Glutamatergic neuron (in vitro differentiated cells): ENCODE data around the gene CLCNKA. TPM values are rescaled to one million over a fixed set of nuclear protein-coding genes. Genes with fewer than 3 reads are reported as not detected.
A peak's percentile ranks its signal among the peaks of the same experiment; 100 is the strongest.
"Not testable (repeated sequence)": the region's sequence is repeated elsewhere in the genome, so short reads cannot be mapped to it uniquely, and the experiment has no call there.

Source experiments
- DNase-seq: peaks from one replicate; pipeline ENCODE4 v3.0.0; 2022
- H3K27ac Mint-ChIP-seq: one replicate; pipeline ENCODE4 v1.8.0; 2020; ENCODE audit warnings: mild to moderate bottlenecking, mixed read lengths, inconsistent platforms; ENCODE audit not compliant: unreplicated experiment
- H3K27me3 Mint-ChIP-seq: one replicate; pipeline ENCODE4 v1.8.0; 2020; ENCODE audit warnings: mild to moderate bottlenecking, moderate library complexity, mixed read lengths, inconsistent platforms; ENCODE audit not compliant: unreplicated experiment
- H3K36me3 Mint-ChIP-seq: one replicate; pipeline ENCODE4 v1.8.0; 2020; ENCODE audit warnings: mild to moderate bottlenecking, mixed read lengths, inconsistent platforms; ENCODE audit not compliant: unreplicated experiment
- H3K4me1 Mint-ChIP-seq: one replicate; pipeline ENCODE4 v1.8.0; 2020; ENCODE audit warnings: mild to moderate bottlenecking, low read depth, mixed read lengths, inconsistent platforms; ENCODE audit not compliant: unreplicated experiment
- H3K4me3 Mint-ChIP-seq: one replicate; pipeline ENCODE4 v1.8.0; 2020; ENCODE audit warnings: mild to moderate bottlenecking, mixed read lengths, inconsistent platforms; ENCODE audit not compliant: unreplicated experiment
- H3K9me3 Mint-ChIP-seq: one replicate; pipeline ENCODE4 v1.8.0; 2020; ENCODE audit warnings: mild to moderate bottlenecking, moderate library complexity, mixed read lengths, inconsistent platforms; ENCODE audit not compliant: unreplicated experiment
- CTCF ChIP-seq: fragments of 200-600 bp; sonication (generic); IDR thresholded peaks from one replicate; pipeline ENCODE4 v1.5.0; 2021; ENCODE audit not compliant: partially characterized antibody, unreplicated experiment
- total RNA-seq: library from RNA; stranded (reverse); fragmentation: NEBNext Ultra II Directional; extraction: Animal tissue kit (Norgen Biotek cat#: 25700); gene quantifications from one replicate; pipeline ENCODE4 v1.2.1, GENCODE V29; 2021; ENCODE audit not compliant: unreplicated experiment

The CLCNKA gene
- total RNA-seq, 1 donor from 2014 or later = 0.34 TPM

GRCh38 chr1:16020325-16020724 is 1.5 kb upstream of the CLCNKA start:
- H3K9me3 Mint-ChIP-seq = peaks cover 11% of the 10 kb centered on the region
- H3K36me3 Mint-ChIP-seq = no peaks in the 10 kb centered on the region
- peaks cover 26% of the 10 kb centered on the region for H3K4me1 Mint-ChIP-seq
- peaks cover 8% of the 10 kb centered on the region for H3K27me3 Mint-ChIP-seq
- no peak overlapping the region for H3K4me3 Mint-ChIP-seq
- no peak for DNase-seq
- no peak for TF ChIP-seq CTCF
- H3K27ac Mint-ChIP-seq = no peak overlapping the region

GRCh38 chr1:16020878-16021277 is 958 bp upstream of the CLCNKA start:
- peaks cover 12% of the 10 kb centered on the region for H3K9me3 Mint-ChIP-seq
- not testable (repeated sequence) for H3K36me3 Mint-ChIP-seq, H3K4me3 Mint-ChIP-seq, H3K27ac Mint-ChIP-seq, DNase-seq, H3K27me3 Mint-ChIP-seq
- H3K4me1 Mint-ChIP-seq = peaks cover 26% of the 10 kb centered on the region

- no peak for TF ChIP-seq CTCF
- Mint-ChIP-seq H3K27me3 (peaks cover 6% of the 10 kb centered on the region), H3K27ac (no peak overlapping the region), H3K4me3 (no peak overlapping the region), H3K36me3 (no peaks in the 10 kb centered on the region), H3K9me3 (peaks cover 11% of the 10 kb centered on the region), H3K4me1 (peaks cover 26% of the 10 kb centered on the region)
- no peak for DNase-seq
These were observed 557 bp downstream of the CLCNKA start for GRCh38 chr1:16022393-16022792.

- H3K27me3 Mint-ChIP-seq = peaks cover 6% of the 10 kb centered on the region
- no peak for DNase-seq
- peaks cover 8% of the 10 kb centered on the region for H3K9me3 Mint-ChIP-seq
- no peak overlapping the region for H3K27ac Mint-ChIP-seq
- H3K4me3 Mint-ChIP-seq = no peak overlapping the region
- TF ChIP-seq CTCF = no peak
- no peaks in the 10 kb centered on the region for H3K36me3 Mint-ChIP-seq
- peaks cover 24% of the 10 kb centered on the region for H3K4me1 Mint-ChIP-seq
These were observed 1.3 kb downstream of the CLCNKA start for GRCh38 chr1:16023050-16023653.

GRCh38 chr1:16026302-16026701 is 4.5 kb downstream of the CLCNKA start:
- DNase-seq, H3K4me3 Mint-ChIP-seq, H3K9me3 Mint-ChIP-seq, H3K36me3 Mint-ChIP-seq, H3K27me3 Mint-ChIP-seq, H3K27ac Mint-ChIP-seq: not testable (repeated sequence)
- peaks cover 12% of the 10 kb centered on the region for H3K4me1 Mint-ChIP-seq

GRCh38 chr1:16026723-16027484 is 5.1 kb downstream of the CLCNKA start:
- Mint-ChIP-seq H3K36me3 (no peaks in the 10 kb centered on the region), H3K4me3 (no peak overlapping the region), H3K27me3 (no peaks in the 10 kb centered on the region), H3K27ac (no peak overlapping the region), H3K4me1 (peaks cover 8% of the 10 kb centered on the region), H3K9me3 (peaks cover 3% of the 10 kb centered on the region)
- DNase-seq = peak; percentile 78
- no peak for TF ChIP-seq CTCF
